A673 (cell line): Measurements from ENCODE around the gene PARP3. TPM values are rescaled to one million over a fixed set of nuclear protein-coding genes. Genes with fewer than 3 reads are reported as not detected.

Experiments used
- BruUV-seq: library from RNA; stranded (reverse); fragments of 400-500 nt; replicated peaks from 2 replicates; lab custom pipeline; 2021; lab: Mats Ljungman, UMichigan
- CTCF ChIA-PET: fragments of 300-600 bp; sonication (Branson Sonifier 250); formaldehyde crosslinking; loops from one replicate; lab custom pipeline; 2022; ENCODE audit warnings: antibody characterized with exemption; lab: Charles Lee
- POLR2A ChIA-PET: fragments of 300-600 bp; sonication (Branson Sonifier 250); formaldehyde crosslinking; loops from one replicate; lab custom pipeline; 2022; ENCODE audit warnings: antibody characterized with exemption; ENCODE audit not compliant: low non-redundant PET; lab: Charles Lee
- DNase-seq: peaks from one replicate; pipeline ENCODE4 v3.0.0-alpha.2; 2015; ENCODE audit warnings: low spot score
- H3K27ac ChIP-seq: fragments of 200-600 bp; sonication (generic); 2 replicates; pipeline ENCODE4 v1.5.1; 2016; ENCODE audit warnings: mixed run types, low read depth, mild to moderate bottlenecking, mixed read lengths, antibody characterized with exemption, low read length; ENCODE audit not compliant: poor library complexity, severe bottlenecking
- H3K27me3 ChIP-seq: fragments of 200-600 bp; sonication (generic); replicated peaks from 2 replicates; pipeline ENCODE4 v1.6.1; 2017; ENCODE audit warnings: mixed run types, low read depth, mild to moderate bottlenecking, mixed read lengths, antibody characterized with exemption, low read length; ENCODE audit not compliant: insufficient read depth, poor library complexity
- H3K36me3 ChIP-seq: fragments of 200-600 bp; sonication (generic); 2 replicates; pipeline ENCODE4 v1.6.1; 2016; ENCODE audit warnings: mixed run types, mild to moderate bottlenecking, mixed read lengths, antibody characterized with exemption, low read length; ENCODE audit not compliant: insufficient read depth, poor library complexity, severe bottlenecking
- H3K4me1 ChIP-seq: fragments of 200-600 bp; sonication (generic); 2 replicates; pipeline ENCODE4 v1.6.1; 2017; ENCODE audit warnings: mixed run types, mild to moderate bottlenecking, mixed read lengths, antibody characterized with exemption, low read length; ENCODE audit not compliant: insufficient read depth, poor library complexity, severe bottlenecking
- H3K4me3 ChIP-seq: fragments of 200-600 bp; sonication (generic); 2 replicates; pipeline ENCODE4 v1.5.1; 2016; ENCODE audit warnings: low read depth, mixed run types, mild to moderate bottlenecking, mixed read lengths, low read length; ENCODE audit not compliant: poor library complexity, severe bottlenecking
- H3K9me3 ChIP-seq: fragments of 200-600 bp; sonication (generic); 2 replicates; pipeline ENCODE4 v1.6.1; 2016; ENCODE audit warnings: mixed run types, low read depth, mild to moderate bottlenecking, mixed read lengths, antibody characterized with exemption, low read length; ENCODE audit not compliant: poor library complexity, severe bottlenecking
- CTCF ChIP-seq: fragments of 300-800, 200-600 bp; sonication (generic); conservative IDR thresholded peaks from 2 replicates; pipeline ENCODE4 v1.5.1; 2017; ENCODE audit warnings: low read depth, mild to moderate bottlenecking, antibody characterized with exemption, low read length, moderate library complexity, mixed read lengths
- EZH2 ChIP-seq: fragments of 200-600 bp; sonication (generic); IDR thresholded peaks from 2 replicates; pipeline ENCODE4 v1.6.1; 2017; ENCODE audit warnings: borderline replicate concordance, low read depth, mild to moderate bottlenecking, mixed read lengths, antibody characterized with exemption, low read length; ENCODE audit not compliant: poor library complexity, severe bottlenecking
- intact Hi-C: fragments of 100-400 bp; cut with micrococcal nuclease; formaldehyde crosslinking; loops from one replicate; pipeline ENCODE4 v1.10.0; 2022; ENCODE audit not compliant: unreplicated experiment
- total RNA-seq: library from RNA; stranded (reverse); gene quantifications from 2 replicates; pipeline ENCODE4 v1.2.3, GENCODE V29; 2021

Gene PARP3
- total RNA-seq, 1 experiment from 2014 or later = 3.4 TPM

- Histone ChIP-seq H3K36me3 (no peaks in the 10 kb centered on the region), H3K4me1 (no peaks in the 10 kb centered on the region), H3K27ac (no peak overlapping the region), H3K4me3 (no peak overlapping the region), H3K27me3 (no peaks in the 10 kb centered on the region), H3K9me3 (no peaks in the 10 kb centered on the region)
- DNase-seq = no peak
- ChIA-PET CTCF (no interaction called here), POLR2A (no interaction called here)
- TF ChIP-seq EZH2 (no peak), CTCF (no peak)
- no TSS peak for BruUV-seq
- intact Hi-C loops = no loop called here
Measured at GRCh38 chr3:51937014-51937413, 5.1 kb upstream of the PARP3 start.

- TF ChIP-seq CTCF (no peak), EZH2 (no peak)
- Histone ChIP-seq H3K36me3 (no peaks in the 10 kb centered on the region), H3K27ac (no peak overlapping the region), H3K4me1 (peaks cover 5% of the 10 kb centered on the region), H3K4me3 (no peak overlapping the region), H3K9me3 (no peaks in the 10 kb centered on the region), H3K27me3 (no peaks in the 10 kb centered on the region)
- DNase-seq = no peak
- BruUV-seq = no TSS peak
- CTCF ChIA-PET = no interaction called here
- POLR2A ChIA-PET = no interaction called here
- intact Hi-C loops = no loop called here
Measured at GRCh38 chr3:51937611-51938450, 4.3 kb upstream of the PARP3 start.

GRCh38 chr3:51938780-51939425, 3.3 kb upstream of the PARP3 start:
- DNase-seq = no peak
- POLR2A ChIA-PET = no interaction called here
- CTCF ChIA-PET = no interaction called here
- intact Hi-C loops = no loop called here
- H3K9me3 ChIP-seq = no peaks in the 10 kb centered on the region
- no peaks in the 10 kb centered on the region for H3K27me3 ChIP-seq
- H3K4me3 ChIP-seq = no peak overlapping the region
- no TSS peak for BruUV-seq
- peaks cover 6% of the 10 kb centered on the region for H3K4me1 ChIP-seq
- no peaks in the 10 kb centered on the region for H3K36me3 ChIP-seq
- TF ChIP-seq EZH2 = no peak
- no peak for TF ChIP-seq CTCF
- no peak overlapping the region for H3K27ac ChIP-seq
